IMR-90 (cell line): ENCODE results near the gene RASD2.

Experiments used
- ELK1 ChIP-seq: fragments of 150-350 bp; IDR thresholded peaks from 2 replicates; pipeline ENCODE4 v1.6.1; 2016; ENCODE audit warnings: low read depth, mild to moderate bottlenecking, low read length, moderate library complexity, borderline replicate concordance
- RCOR1 ChIP-seq: IDR thresholded peaks from 2 replicates; pipeline ENCODE4 v1.6.1; 2012; ENCODE audit warnings: mild to moderate bottlenecking, low read length, improper control_type of control experiment; ENCODE audit not compliant: insufficient replicate concordance
- TF ChIP-seq, protein P1 (sequence below): conservative IDR thresholded peaks from 2 replicates; pipeline ENCODE4 v1.5.1; 2012; ENCODE audit warnings: mild to moderate bottlenecking, low read depth, low read length, improper control_type of control experiment

- TF ChIP-seq, protein P1, sequence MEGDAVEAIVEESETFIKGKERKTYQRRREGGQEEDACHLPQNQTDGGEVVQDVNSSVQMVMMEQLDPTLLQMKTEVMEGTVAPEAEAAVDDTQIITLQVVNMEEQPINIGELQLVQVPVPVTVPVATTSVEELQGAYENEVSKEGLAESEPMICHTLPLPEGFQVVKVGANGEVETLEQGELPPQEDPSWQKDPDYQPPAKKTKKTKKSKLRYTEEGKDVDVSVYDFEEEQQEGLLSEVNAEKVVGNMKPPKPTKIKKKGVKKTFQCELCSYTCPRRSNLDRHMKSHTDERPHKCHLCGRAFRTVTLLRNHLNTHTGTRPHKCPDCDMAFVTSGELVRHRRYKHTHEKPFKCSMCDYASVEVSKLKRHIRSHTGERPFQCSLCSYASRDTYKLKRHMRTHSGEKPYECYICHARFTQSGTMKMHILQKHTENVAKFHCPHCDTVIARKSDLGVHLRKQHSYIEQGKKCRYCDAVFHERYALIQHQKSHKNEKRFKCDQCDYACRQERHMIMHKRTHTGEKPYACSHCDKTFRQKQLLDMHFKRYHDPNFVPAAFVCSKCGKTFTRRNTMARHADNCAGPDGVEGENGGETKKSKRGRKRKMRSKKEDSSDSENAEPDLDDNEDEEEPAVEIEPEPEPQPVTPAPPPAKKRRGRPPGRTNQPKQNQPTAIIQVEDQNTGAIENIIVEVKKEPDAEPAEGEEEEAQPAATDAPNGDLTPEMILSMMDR = no peak
- TF ChIP-seq RCOR1 = no peak
- TF ChIP-seq ELK1 = no peak
These were observed 49.1 kb downstream of the RASD2 start for GRCh38 chr22:35589756-35590093.
